Loucy (cell line): ENCODE results near the gene TMEM244.
"Not testable (repeated sequence)": the region's sequence is repeated elsewhere in the genome, so short reads cannot be mapped to it uniquely, and the experiment has no call there.

ENCODE experiments used
- H2AFZ ChIP-seq: fragments of 200-600 bp; sonication (generic); 2 replicates; pipeline ENCODE4 v1.6.0; 2016; ENCODE audit warnings: antibody characterized with exemption, mild to moderate bottlenecking, low read length, moderate library complexity
- H3F3A ChIP-seq: fragments of 200-600 bp; 2 replicates; pipeline ENCODE4 v1.6.0; 2016; ENCODE audit warnings: antibody characterized with exemption, low read depth, mild to moderate bottlenecking
- H3K27me3 ChIP-seq: fragments of 200-600 bp; sonication (generic); 2 replicates; pipeline ENCODE4 v1.6.1; 2014; ENCODE audit warnings: low read length, mild to moderate bottlenecking; ENCODE audit not compliant: insufficient read depth, poor library complexity, severe bottlenecking
- H3K36me3 ChIP-seq: fragments of 200-600 bp; sonication (generic); 2 replicates; pipeline ENCODE4 v1.6.1; 2016; ENCODE audit warnings: low read length; ENCODE audit not compliant: insufficient read depth
- H3K4me1 ChIP-seq: fragments of 200-600 bp; sonication (generic); 2 replicates; pipeline ENCODE4 v1.5.1; 2014; ENCODE audit warnings: low read length, mild to moderate bottlenecking; ENCODE audit not compliant: insufficient read depth, poor library complexity, severe bottlenecking
- H3K4me2 ChIP-seq: fragments of 200-600 bp; sonication (generic); 2 replicates; pipeline ENCODE4 v1.6.0; 2014; ENCODE audit warnings: antibody characterized with exemption, low read length, low read depth, mild to moderate bottlenecking; ENCODE audit not compliant: poor library complexity, severe bottlenecking
- H3K4me3 ChIP-seq: fragments of 200-600 bp; sonication (generic); 2 replicates; pipeline ENCODE4 v1.5.1; 2014; ENCODE audit warnings: low read length, mild to moderate bottlenecking, mixed read lengths; ENCODE audit not compliant: poor library complexity, severe bottlenecking
- H3K79me2 ChIP-seq: fragments of 200-600 bp; sonication (generic); 2 replicates; pipeline ENCODE4 v1.6.1; 2014; ENCODE audit warnings: low read length; ENCODE audit not compliant: insufficient read depth
- H3K9ac ChIP-seq: fragments of 200-600 bp; sonication (generic); 2 replicates; pipeline ENCODE4 v1.6.0; 2014; ENCODE audit warnings: mild to moderate bottlenecking, low read depth, low read length, moderate library complexity; ENCODE audit not compliant: poor library complexity, severe bottlenecking
- H3K9me2 ChIP-seq: fragments of 200-600 bp; sonication (generic); replicated peaks from 2 replicates; pipeline ENCODE4 v1.6.1; 2016; ENCODE audit warnings: low read depth, low read length, mixed read lengths
- H3K9me3 ChIP-seq: fragments of 200-600 bp; sonication (generic); 2 replicates; pipeline ENCODE4 v1.6.1; 2014; ENCODE audit warnings: mild to moderate bottlenecking, antibody characterized with exemption, low read length, low read depth; ENCODE audit not compliant: insufficient read depth
- H4K20me1 ChIP-seq: fragments of 200-600 bp; sonication (generic); 2 replicates; pipeline ENCODE4 v1.6.0; 2014; ENCODE audit warnings: antibody characterized with exemption, low read length, mild to moderate bottlenecking; ENCODE audit not compliant: insufficient read depth, poor library complexity, severe bottlenecking
- CTCF ChIP-seq: fragments of 200-600 bp; sonication (generic); conservative IDR thresholded peaks from 2 replicates; pipeline ENCODE4 v1.5.1; 2014; ENCODE audit warnings: mild to moderate bottlenecking, antibody characterized with exemption, low read length
- EZH2phosphoT487 ChIP-seq: fragments of 200-600 bp; IDR thresholded peaks from 2 replicates; pipeline ENCODE4 v1.6.1; 2018; ENCODE audit warnings: antibody characterized with exemption, mild to moderate bottlenecking, moderate library complexity, borderline replicate concordance

Gene TMEM244

GRCh38 chr6:129882510-129883023, 21.5 kb upstream of the TMEM244 start:
- Histone ChIP-seq H3K9ac (no peak overlapping the region), H3K4me2 (no peak overlapping the region), H3K9me2 (no peaks in the 10 kb centered on the region), H3K79me2 (no peaks in the 10 kb centered on the region), H3K9me3 (no peaks in the 10 kb centered on the region), H3K36me3 (no peaks in the 10 kb centered on the region), H4K20me1 (no peaks in the 10 kb centered on the region), H3F3A (no peaks in the 10 kb centered on the region), H2AFZ (peak overlapping the region; percentile 12; the same call in 1 of the 2 replicates), H3K27me3 (no peaks in the 10 kb centered on the region), H3K4me1 (no peaks in the 10 kb centered on the region), H3K4me3 (no peak overlapping the region)
- TF ChIP-seq EZH2phosphoT487 (no peak), CTCF (no peak)

- not testable (repeated sequence) for H4K20me1 ChIP-seq, H3K9ac ChIP-seq, H3K4me3 ChIP-seq, H3F3A ChIP-seq, H3K79me2 ChIP-seq, H3K36me3 ChIP-seq, H2AFZ ChIP-seq, H3K4me1 ChIP-seq, H3K27me3 ChIP-seq, H3K4me2 ChIP-seq, H3K9me2 ChIP-seq, H3K9me3 ChIP-seq
Observed at GRCh38 chr6:129877894-129878293, 16.8 kb upstream of the TMEM244 start.

- H3K27me3 ChIP-seq: no peaks in the 10 kb centered on the region
- no peak overlapping the region for H3K9ac ChIP-seq
- H3K4me1 ChIP-seq: no peaks in the 10 kb centered on the region
- H4K20me1 ChIP-seq: no peaks in the 10 kb centered on the region
- H3K4me3 ChIP-seq: no peak overlapping the region
- no peak overlapping the region for H3K4me2 ChIP-seq
- TF ChIP-seq CTCF (no peak), EZH2phosphoT487 (no peak)
- no peaks in the 10 kb centered on the region for H3K9me3 ChIP-seq
- H3F3A ChIP-seq: no peaks in the 10 kb centered on the region
- no peaks in the 10 kb centered on the region for H3K79me2 ChIP-seq
- H2AFZ ChIP-seq: no peak overlapping the region
- H3K9me2 ChIP-seq: no peaks in the 10 kb centered on the region
- no peaks in the 10 kb centered on the region for H3K36me3 ChIP-seq
Observed at GRCh38 chr6:129875610-129876520, 14.8 kb upstream of the TMEM244 start.

- Histone ChIP-seq H3K79me2 (no peaks in the 10 kb centered on the region), H3F3A (no peaks in the 10 kb centered on the region), H3K4me2 (no peak overlapping the region), H4K20me1 (no peaks in the 10 kb centered on the region), H2AFZ (no peak overlapping the region), H3K27me3 (no peaks in the 10 kb centered on the region), H3K9me3 (no peaks in the 10 kb centered on the region), H3K4me1 (no peaks in the 10 kb centered on the region), H3K9me2 (no peaks in the 10 kb centered on the region), H3K9ac (no peak overlapping the region), H3K36me3 (no peaks in the 10 kb centered on the region), H3K4me3 (no peak overlapping the region)
- no peak for TF ChIP-seq EZH2phosphoT487
- TF ChIP-seq CTCF: no peak
Observed at GRCh38 chr6:129874837-129875236, 13.7 kb upstream of the TMEM244 start.
